NB4 (cell line): Measurements from ENCODE around the gene CDCA5.
A peak's percentile ranks its signal among the peaks of the same experiment; 100 is the strongest.

Experiments used
- DNase-seq: peaks from one replicate; pipeline ENCODE4 v3.0.0; 2010; ENCODE audit warnings: low read depth
- H3K4me3 ChIP-seq: one replicate; pipeline ENCODE4 v1.5.1; 2011; ENCODE audit warnings: mild to moderate bottlenecking, low read depth, low read length, moderate library complexity
- MYC ChIP-seq: IDR thresholded peaks from 2 replicates; pipeline ENCODE4 v1.6.1; 2011; ENCODE audit warnings: low read depth, low read length
- POLR2A ChIP-seq: IDR thresholded peaks from 2 replicates; pipeline ENCODE4 v1.6.1; 2011; ENCODE audit warnings: mild to moderate bottlenecking; ENCODE audit not compliant: insufficient read length; ENCODE audit errors: extremely low read depth
- TF ChIP-seq, protein P1 (sequence below): IDR thresholded peaks from one replicate; pipeline ENCODE4 v1.5.1; 2012; ENCODE audit warnings: low read depth, low read length
- TF ChIP-seq, protein P2 (sequence below): IDR thresholded peaks from 2 replicates; pipeline ENCODE4 v1.6.1; 2011; ENCODE audit warnings: low read depth, low read length

The CDCA5 gene

DNA sequence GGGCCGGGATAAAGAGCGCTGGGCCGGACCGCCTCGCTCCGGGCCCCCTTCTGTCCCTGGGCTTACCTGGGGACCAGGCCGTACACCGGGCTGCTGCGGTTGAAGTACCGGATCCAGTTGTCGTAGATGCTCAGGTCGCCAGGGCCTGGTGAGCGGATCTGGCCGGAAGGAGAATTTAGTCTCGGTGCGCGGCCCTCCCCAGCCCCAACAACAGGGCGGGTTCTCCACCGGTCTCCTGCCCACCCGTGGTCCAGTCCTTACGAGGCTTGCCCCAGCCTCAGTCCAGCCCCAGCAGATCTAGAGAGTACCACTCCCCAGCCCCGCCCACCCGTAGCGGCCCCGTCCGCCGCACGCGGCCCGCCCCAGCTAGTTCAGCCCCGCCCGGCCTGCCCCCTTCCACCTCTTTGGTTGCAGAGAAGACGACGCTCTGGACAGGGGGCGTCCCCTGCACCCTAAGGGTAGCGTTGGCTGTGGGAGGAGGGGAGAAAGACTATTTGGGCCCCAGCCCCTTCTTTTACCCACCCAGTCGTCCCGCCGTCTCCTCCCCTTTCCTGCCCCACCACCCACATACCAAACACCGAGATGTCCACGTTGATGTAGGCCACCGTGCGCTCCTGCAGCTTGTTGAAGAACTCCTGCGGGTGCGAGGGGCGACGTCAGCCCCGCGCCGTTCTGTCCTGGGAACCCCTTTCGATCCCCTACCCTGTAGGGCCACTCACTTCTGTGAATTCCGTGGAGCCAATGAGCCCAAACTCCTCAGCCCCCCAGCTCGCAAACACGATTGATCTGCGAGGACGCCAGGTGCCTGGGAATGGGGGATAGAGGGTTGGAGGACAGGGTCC lies 36.0 kb downstream of the CDCA5 start:
- TF ChIP-seq, protein P1, sequence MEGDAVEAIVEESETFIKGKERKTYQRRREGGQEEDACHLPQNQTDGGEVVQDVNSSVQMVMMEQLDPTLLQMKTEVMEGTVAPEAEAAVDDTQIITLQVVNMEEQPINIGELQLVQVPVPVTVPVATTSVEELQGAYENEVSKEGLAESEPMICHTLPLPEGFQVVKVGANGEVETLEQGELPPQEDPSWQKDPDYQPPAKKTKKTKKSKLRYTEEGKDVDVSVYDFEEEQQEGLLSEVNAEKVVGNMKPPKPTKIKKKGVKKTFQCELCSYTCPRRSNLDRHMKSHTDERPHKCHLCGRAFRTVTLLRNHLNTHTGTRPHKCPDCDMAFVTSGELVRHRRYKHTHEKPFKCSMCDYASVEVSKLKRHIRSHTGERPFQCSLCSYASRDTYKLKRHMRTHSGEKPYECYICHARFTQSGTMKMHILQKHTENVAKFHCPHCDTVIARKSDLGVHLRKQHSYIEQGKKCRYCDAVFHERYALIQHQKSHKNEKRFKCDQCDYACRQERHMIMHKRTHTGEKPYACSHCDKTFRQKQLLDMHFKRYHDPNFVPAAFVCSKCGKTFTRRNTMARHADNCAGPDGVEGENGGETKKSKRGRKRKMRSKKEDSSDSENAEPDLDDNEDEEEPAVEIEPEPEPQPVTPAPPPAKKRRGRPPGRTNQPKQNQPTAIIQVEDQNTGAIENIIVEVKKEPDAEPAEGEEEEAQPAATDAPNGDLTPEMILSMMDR = no peak
- no peak for TF ChIP-seq MYC
- TF ChIP-seq POLR2A = no peak
- TF ChIP-seq, protein P2, sequence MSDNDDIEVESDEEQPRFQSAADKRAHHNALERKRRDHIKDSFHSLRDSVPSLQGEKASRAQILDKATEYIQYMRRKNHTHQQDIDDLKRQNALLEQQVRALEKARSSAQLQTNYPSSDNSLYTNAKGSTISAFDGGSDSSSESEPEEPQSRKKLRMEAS = no peak
- DNase-seq = no peak
- H3K4me3 ChIP-seq = no peak overlapping the region

DNA sequence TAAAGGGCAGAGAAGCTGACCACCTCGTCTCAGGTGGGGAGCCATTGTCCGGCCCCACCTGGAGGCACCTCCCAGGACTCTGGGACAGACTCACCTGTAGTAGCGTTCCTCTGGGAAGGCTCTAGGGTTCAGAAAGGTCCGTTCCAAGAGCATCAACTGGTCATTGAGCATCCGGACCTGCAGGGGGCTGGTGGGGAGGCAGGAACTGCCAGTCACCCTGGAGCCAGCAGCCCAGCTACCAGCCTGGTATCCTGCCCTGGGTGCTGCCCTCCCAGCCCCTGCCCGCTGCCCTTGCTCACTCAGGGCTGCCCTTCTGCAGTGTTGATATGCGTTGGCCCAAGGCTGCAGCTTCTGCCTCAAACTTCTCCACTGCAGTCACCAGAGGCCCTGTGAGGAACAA lies 38.1 kb downstream of the CDCA5 start:
- no peak for DNase-seq
- H3K4me3 ChIP-seq = no peak overlapping the region
- TF ChIP-seq MYC (no peak), POLR2A (no peak)
- TF ChIP-seq, protein P2 = no peak
- TF ChIP-seq, protein P1 = no peak

DNA sequence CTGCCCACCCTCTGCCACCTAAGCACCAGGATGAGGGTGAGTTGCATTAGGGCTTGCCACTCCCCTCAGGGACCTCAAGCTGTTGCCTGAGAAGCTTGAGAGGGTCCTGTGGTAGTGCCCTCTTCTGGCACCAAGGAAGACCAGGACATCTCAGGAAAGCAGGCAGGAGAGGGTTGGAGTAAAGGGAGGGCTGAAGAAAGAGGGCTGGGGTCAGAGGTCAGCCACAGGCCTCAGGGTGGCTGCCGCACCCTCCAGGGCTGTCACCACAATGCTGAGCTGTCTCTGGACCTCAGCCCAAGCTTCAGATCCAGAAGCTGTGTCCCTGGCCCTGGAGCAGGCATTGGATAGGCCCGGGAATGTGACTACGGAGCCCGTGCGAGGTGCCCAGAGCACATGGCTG lies 38.8 kb downstream of the CDCA5 start:
- DNase-seq = no peak
- TF ChIP-seq MYC = no peak
- TF ChIP-seq, protein P1 = no peak
- no peak for TF ChIP-seq POLR2A
- TF ChIP-seq, protein P2 = no peak
- no peak overlapping the region for H3K4me3 ChIP-seq

DNA sequence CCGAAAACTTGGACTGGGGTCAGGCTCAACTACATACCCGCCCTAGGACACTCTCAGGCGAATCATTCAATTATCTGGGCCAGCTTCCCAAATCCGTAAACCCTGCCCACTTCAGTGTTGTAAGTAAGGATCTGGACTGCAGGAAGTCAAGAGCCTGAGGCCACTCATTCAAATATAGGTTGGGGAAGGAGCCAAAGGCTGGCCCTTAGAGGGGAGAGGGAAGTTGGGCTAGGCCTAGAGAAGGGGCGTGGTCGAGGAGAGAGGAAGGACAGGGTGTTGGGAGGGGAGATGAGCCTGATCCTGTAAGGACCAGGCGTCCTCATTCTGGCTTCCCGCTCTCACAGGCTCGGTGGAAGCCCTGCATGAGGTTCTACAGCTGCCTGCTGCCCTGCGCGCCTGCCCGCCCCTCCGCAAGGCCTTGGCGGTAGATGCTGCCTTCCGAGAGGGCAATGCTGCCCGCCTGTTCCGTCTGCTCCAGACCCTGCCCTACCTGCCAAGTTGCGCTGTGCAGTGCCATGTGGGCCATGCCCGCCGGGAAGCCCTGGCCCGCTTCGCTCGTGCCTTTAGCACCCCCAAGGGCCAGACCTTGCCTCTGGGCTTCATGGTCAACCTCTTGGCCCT lies 39.8 kb downstream of the CDCA5 start:
- H3K4me3 ChIP-seq = peak overlapping the region; percentile 9
- DNase-seq = peak; percentile 70
- TF ChIP-seq POLR2A = no peak

DNA sequence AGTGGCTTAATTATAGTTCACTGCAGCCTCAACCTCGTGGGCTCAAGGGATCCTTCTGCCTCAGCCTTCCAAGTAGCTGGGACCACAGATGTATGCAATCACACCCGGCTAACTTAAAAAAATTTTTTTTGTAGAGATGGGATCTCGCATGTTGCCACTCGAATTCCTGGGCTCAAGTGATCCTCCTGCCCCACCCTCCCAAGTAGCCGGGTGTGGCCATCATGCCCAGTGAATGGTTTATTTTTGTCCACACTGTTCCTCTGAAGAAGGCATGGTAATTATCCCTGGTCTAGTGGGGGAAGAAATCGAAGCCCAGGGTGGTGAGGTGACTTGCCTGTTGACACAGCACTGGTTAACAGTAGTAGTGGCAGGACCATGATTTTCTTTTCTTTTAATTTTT lies 40.9 kb downstream of the CDCA5 start:
- peak overlapping the region; percentile 81 for H3K4me3 ChIP-seq
- no peak for DNase-seq
- TF ChIP-seq MYC = no peak
- TF ChIP-seq, protein P1 = no peak
- no peak for TF ChIP-seq POLR2A
- TF ChIP-seq, protein P2 = no peak

DNA sequence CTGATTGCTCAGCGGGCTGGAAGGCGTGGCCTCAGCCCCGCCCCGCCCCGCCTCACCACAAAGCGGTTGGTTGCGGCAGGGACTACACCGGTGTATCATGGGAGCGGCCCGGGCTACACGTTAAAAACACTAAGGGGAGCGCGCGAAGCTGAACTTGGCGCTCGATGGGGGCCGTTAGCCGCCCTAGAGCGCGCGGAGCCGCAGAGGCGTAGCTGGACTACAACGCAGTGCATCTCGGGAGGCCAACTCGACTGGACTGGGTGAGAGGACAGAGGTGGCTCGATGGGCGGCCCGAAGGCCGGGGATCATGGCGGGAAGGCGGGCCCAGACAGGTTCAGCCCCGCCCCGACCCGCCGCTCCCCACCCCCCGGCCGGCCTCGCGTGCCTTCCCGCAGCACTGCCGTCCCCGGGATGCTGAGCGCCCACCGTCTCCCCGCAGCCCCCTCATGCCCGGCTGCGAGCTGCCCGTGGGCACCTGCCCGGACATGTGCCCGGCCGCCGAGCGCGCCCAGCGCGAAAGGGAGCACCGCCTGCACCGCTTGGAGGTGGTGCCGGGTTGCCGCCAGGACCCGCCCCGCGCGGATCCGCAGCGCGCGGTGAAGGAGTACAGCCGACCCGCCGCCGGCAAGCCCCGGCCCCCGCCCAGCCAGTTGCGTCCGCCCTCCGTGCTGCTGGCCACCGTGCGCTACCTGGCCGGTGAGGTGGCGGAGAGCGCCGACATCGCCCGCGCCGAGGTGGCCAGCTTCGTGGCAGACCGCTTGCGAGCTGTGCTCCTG lies 42.8 kb downstream of the CDCA5 start, which contains the start of gene SAC3D1:
SAC3D1 (plus strand) TSS at position 364 of the 776 bp plus-strand sequence; CDS start at position 447, 83 bp downstream.
- TF ChIP-seq POLR2A (peak; percentile 42), MYC (peak; percentile 64)
- TF ChIP-seq, protein P1 = no peak
- TF ChIP-seq, protein P2 = peak; percentile 67
- peak; percentile 100 for DNase-seq
- peak within 1 kb of the TSS; percentile 81 for H3K4me3 ChIP-seq
